PC-9 (cell line): Measurements from ENCODE around the gene XAB2.

Source experiments
- EZH2 ChIP-seq: fragments of 200-600 bp; sonication (generic); IDR thresholded peaks from 2 replicates; pipeline ENCODE4 v1.8.0; 2017; ENCODE audit warnings: antibody characterized with exemption, low read depth
- TF ChIP-seq, protein P1 (sequence below): fragments of 200-600 bp; sonication (generic); conservative IDR thresholded peaks from 2 replicates; pipeline ENCODE4 v1.6.1; 2017; ENCODE audit warnings: mixed run types, antibody characterized with exemption, mild to moderate bottlenecking, moderate library complexity

GRCh38 chr19:7614859-7615741, 14.2 kb downstream of the XAB2 start:
- TF ChIP-seq, protein P1, sequence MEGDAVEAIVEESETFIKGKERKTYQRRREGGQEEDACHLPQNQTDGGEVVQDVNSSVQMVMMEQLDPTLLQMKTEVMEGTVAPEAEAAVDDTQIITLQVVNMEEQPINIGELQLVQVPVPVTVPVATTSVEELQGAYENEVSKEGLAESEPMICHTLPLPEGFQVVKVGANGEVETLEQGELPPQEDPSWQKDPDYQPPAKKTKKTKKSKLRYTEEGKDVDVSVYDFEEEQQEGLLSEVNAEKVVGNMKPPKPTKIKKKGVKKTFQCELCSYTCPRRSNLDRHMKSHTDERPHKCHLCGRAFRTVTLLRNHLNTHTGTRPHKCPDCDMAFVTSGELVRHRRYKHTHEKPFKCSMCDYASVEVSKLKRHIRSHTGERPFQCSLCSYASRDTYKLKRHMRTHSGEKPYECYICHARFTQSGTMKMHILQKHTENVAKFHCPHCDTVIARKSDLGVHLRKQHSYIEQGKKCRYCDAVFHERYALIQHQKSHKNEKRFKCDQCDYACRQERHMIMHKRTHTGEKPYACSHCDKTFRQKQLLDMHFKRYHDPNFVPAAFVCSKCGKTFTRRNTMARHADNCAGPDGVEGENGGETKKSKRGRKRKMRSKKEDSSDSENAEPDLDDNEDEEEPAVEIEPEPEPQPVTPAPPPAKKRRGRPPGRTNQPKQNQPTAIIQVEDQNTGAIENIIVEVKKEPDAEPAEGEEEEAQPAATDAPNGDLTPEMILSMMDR, result no peak
- no peak for TF ChIP-seq EZH2
